Measurements from ENCODE around the gene WDR33. TPM values are rescaled to one million over a fixed set of nuclear protein-coding genes. Genes with fewer than 3 reads are reported as not detected.

The WDR33 gene
- total RNA-seq, 2 donors from 2014 or later, result 76.3 to 82.5 TPM

GRCh38 chr2:127681976-127682857, 128.8 kb downstream of the WDR33 start:
- Mint-ChIP-seq H3K9me3 (no peaks in the 10 kb centered on the region), H3K27me3 (ENCODE audit: insufficient read depth) (peaks cover 18% of the 10 kb centered on the region), H3K4me3 (no peak overlapping the region), H3K36me3 (ENCODE audit: low read depth) (no peaks in the 10 kb centered on the region), H3K27ac (no peak overlapping the region), H3K4me1 (peaks cover 2% of the 10 kb centered on the region)
- H3K4me1 ChIP-seq (ENCODE audit: control insufficient read depth, insufficient read depth, low read length), result no peaks in the 10 kb centered on the region
- no peak for TF ChIP-seq CTCF (conservative IDR thresholded peaks at IDR 0.05)
- H3K36me3 ChIP-seq (ENCODE audit: control insufficient read depth, insufficient read depth, low read length), result no peaks in the 10 kb centered on the region
- H3K27ac ChIP-seq (ENCODE audit: low read depth, low read length), result no peak overlapping the region
- 95 to 100% methylated on average over 4 to 6 of the region's 6 CpGs for WGBS, 2 experiments (ENCODE audit: insufficient coverage in 1 of 2, insufficient read length in 1 of 2)
- H3K27me3 ChIP-seq (ENCODE audit: control insufficient read depth, insufficient read depth, low read length, poor library complexity, severe bottlenecking), result peaks cover 17% of the 10 kb centered on the region
- no peak overlapping the region for H3K9ac ChIP-seq (ENCODE audit: extremely low read depth, low read length, poor library complexity, severe bottlenecking)
- no peaks in the 10 kb centered on the region for H3K9me3 ChIP-seq (ENCODE audit: control insufficient read depth, low read length)
- DNase-seq, result no peak
- H3K4me3 ChIP-seq (ENCODE audit: low read length), result no peak overlapping the region

GRCh38 chr2:127681288-127681804, 129.6 kb downstream of the WDR33 start:
- H3K27ac ChIP-seq (ENCODE audit: low read depth, low read length), result no peak overlapping the region
- peaks cover 25% of the 10 kb centered on the region for H3K27me3 ChIP-seq (ENCODE audit: control insufficient read depth, insufficient read depth, low read length, poor library complexity, severe bottlenecking)
- Mint-ChIP-seq H3K27me3 (ENCODE audit: insufficient read depth) (peaks cover 27% of the 10 kb centered on the region), H3K4me1 (peaks cover 2% of the 10 kb centered on the region), H3K4me3 (no peak overlapping the region), H3K9me3 (no peaks in the 10 kb centered on the region), H3K36me3 (ENCODE audit: low read depth) (no peaks in the 10 kb centered on the region), H3K27ac (no peak overlapping the region)
- no peak overlapping the region for H3K4me3 ChIP-seq (ENCODE audit: low read length)
- 89% methylated on average over 14 to 25 of the region's 25 CpGs for WGBS, 2 experiments (ENCODE audit: insufficient coverage in 1 of 2, insufficient read length in 1 of 2)
- no peak overlapping the region for H3K9ac ChIP-seq (ENCODE audit: extremely low read depth, low read length, poor library complexity, severe bottlenecking)
- H3K36me3 ChIP-seq (ENCODE audit: control insufficient read depth, insufficient read depth, low read length), result no peaks in the 10 kb centered on the region
- H3K4me1 ChIP-seq (ENCODE audit: control insufficient read depth, insufficient read depth, low read length), result no peaks in the 10 kb centered on the region
- no peak for TF ChIP-seq CTCF (conservative IDR thresholded peaks at IDR 0.05)
- peak; percentile 65 for DNase-seq
- no peaks in the 10 kb centered on the region for H3K9me3 ChIP-seq (ENCODE audit: control insufficient read depth, low read length)

- no peaks in the 10 kb centered on the region for H3K9me3 Mint-ChIP-seq
- H3K36me3 ChIP-seq (ENCODE audit: control insufficient read depth, insufficient read depth, low read length), result no peaks in the 10 kb centered on the region
- peaks cover 6% of the 10 kb centered on the region for H3K4me1 Mint-ChIP-seq
- H3K4me3 Mint-ChIP-seq, result no peak overlapping the region
- H3K27ac ChIP-seq (ENCODE audit: low read depth, low read length), result no peak overlapping the region
- H3K27ac Mint-ChIP-seq, result no peak overlapping the region
- no peaks in the 10 kb centered on the region for H3K36me3 Mint-ChIP-seq (ENCODE audit: low read depth)
- H3K4me3 ChIP-seq (ENCODE audit: low read length), result no peak overlapping the region
- no peaks in the 10 kb centered on the region for H3K4me1 ChIP-seq (ENCODE audit: control insufficient read depth, insufficient read depth, low read length)
- H3K9me3 ChIP-seq (ENCODE audit: control insufficient read depth, low read length), result no peaks in the 10 kb centered on the region
- H3K9ac ChIP-seq (ENCODE audit: extremely low read depth, low read length, poor library complexity, severe bottlenecking), result no peak overlapping the region
- no peak for TF ChIP-seq CTCF (conservative IDR thresholded peaks at IDR 0.05)
- 93 to 94% methylated on average over 12 to 19 of the region's 19 CpGs for WGBS, 2 experiments (ENCODE audit: insufficient coverage in 1 of 2, insufficient read length in 1 of 2)
- peaks cover 31% of the 10 kb centered on the region for H3K27me3 ChIP-seq (ENCODE audit: control insufficient read depth, insufficient read depth, low read length, poor library complexity, severe bottlenecking)
- DNase-seq, result no peak
- H3K27me3 Mint-ChIP-seq (ENCODE audit: insufficient read depth), result peaks cover 33% of the 10 kb centered on the region
Measured at GRCh38 chr2:127680706-127681287, 130.2 kb downstream of the WDR33 start.

Data from endodermal cell (in vitro differentiated cells).